H1 (cell line): ENCODE data around the gene CAPZB. TPM values are rescaled to one million over a fixed set of nuclear protein-coding genes. Genes with fewer than 3 reads are reported as not detected.

ENCODE experiments used
- CTCF ChIA-PET: fragments of 300-600 bp; sonication (Branson Sonifier 250); formaldehyde crosslinking; loops from one replicate; lab custom pipeline; 2021; ENCODE audit not compliant: partially characterized antibody; lab: Charles Lee
- POLR2A ChIA-PET: fragments of 300-600 bp; sonication (Branson Sonifier 250); formaldehyde crosslinking; loops from one replicate; lab custom pipeline; 2021; ENCODE audit warnings: inconsistent platforms; ENCODE audit not compliant: partially characterized antibody; lab: Charles Lee
- DNase-seq, 2 experiments: peaks; one replicate each; pipeline versions ENCODE4 v3.0.0 to v3.0.0-alpha.2; 2010 to 2022; ENCODE audit warnings: low spot score in 2 of 2, low read depth in 1 of 2, mixed read lengths in 1 of 2
- FAIRE-seq: peaks from 2 replicates; lab custom pipeline; 2011; peaks lifted over from hg19 to GRCh38; lab: Jason Lieb, UNC
- H2AFZ ChIP-seq: 2 replicates; pipeline ENCODE4 v1.8.1; 2012; ENCODE audit warnings: low read length, inconsistent platforms
- H2AK5ac ChIP-seq: 2 replicates; pipeline ENCODE4 v1.6.1; 2013; ENCODE audit warnings: low read depth, low read length
- H2BK120ac ChIP-seq: replicated peaks from 2 replicates; pipeline ENCODE3; 2013; ENCODE audit warnings: low read depth, low read length, inconsistent platforms
- H2BK12ac ChIP-seq: 2 replicates; pipeline ENCODE4 v1.6.1; 2013; ENCODE audit warnings: low read depth, low read length
- H2BK15ac ChIP-seq: 2 replicates; pipeline ENCODE4 v1.6.1; 2013; ENCODE audit warnings: low read length
- H2BK20ac ChIP-seq: 2 replicates; pipeline ENCODE4 v1.6.1; 2013; ENCODE audit warnings: low read length
- H2BK5ac ChIP-seq: 2 replicates; pipeline ENCODE4 v1.6.1; 2013; ENCODE audit warnings: low read depth, low read length
- H3K14ac ChIP-seq: 2 replicates; pipeline ENCODE4 v1.6.1; 2013; ENCODE audit warnings: inconsistent platforms; ENCODE audit not compliant: insufficient read length
- H3K18ac ChIP-seq: 2 replicates; pipeline ENCODE4 v1.6.1; 2013; ENCODE audit warnings: low read length; ENCODE audit errors: extremely low read depth
- H3K23ac ChIP-seq: 2 replicates; pipeline ENCODE4 v1.6.1; 2013; ENCODE audit warnings: inconsistent platforms; ENCODE audit not compliant: insufficient read length
- H3K23me2 ChIP-seq: 2 replicates; pipeline ENCODE4 v1.6.1; 2013; ENCODE audit warnings: low read depth, low read length
- H3K27ac ChIP-seq: 2 replicates; pipeline ENCODE4 v1.6.1; 2011; ENCODE audit warnings: low read depth, low read length, inconsistent platforms
- H3K27me3 ChIP-seq, 4 experiments: replicated peaks in 1 of 4; 1 replicate in 1 of 4; 2 replicates in 3 of 4; pipeline versions ENCODE4 v1.6.1 to v1.8.1; 2011 to 2013; ENCODE audit warnings: low read length in 3 of 4, mild to moderate bottlenecking in 3 of 4, inconsistent platforms in 2 of 4, mixed read lengths in 2 of 4, moderate library complexity in 1 of 4; ENCODE audit not compliant: control insufficient read depth in 3 of 4, insufficient read depth in 3 of 4; ENCODE audit errors: extremely low read depth in 1 of 4
- H3K36me3 ChIP-seq, 4 experiments: 2 replicates each; pipeline versions ENCODE4 v1.6.1 to v1.8.1; 2011 to 2013; ENCODE audit warnings: mild to moderate bottlenecking in 4 of 4, low read length in 3 of 4, moderate library complexity in 2 of 4, control low read depth in 1 of 4, inconsistent platforms in 1 of 4; ENCODE audit not compliant: insufficient read depth in 4 of 4, control insufficient read depth in 2 of 4
- H3K4ac ChIP-seq: replicated peaks from 2 replicates; pipeline ENCODE3; 2013; ENCODE audit warnings: low read length, low read depth, mixed read lengths, inconsistent platforms; ENCODE audit not compliant: insufficient read length
- H3K4me1 ChIP-seq, 4 experiments: replicated peaks in 1 of 4; 1 replicate in 1 of 4; 2 replicates in 3 of 4; pipeline versions ENCODE4 v1.6.1 to v1.8.1; 2011 to 2013; ENCODE audit warnings: low read length in 3 of 4, inconsistent platforms in 2 of 4, mixed read lengths in 1 of 4; ENCODE audit not compliant: insufficient read depth in 4 of 4, control insufficient read depth in 3 of 4
- H3K4me2 ChIP-seq, 2 experiments: 2 replicates each; pipeline versions ENCODE4 v1.6.1 to v1.8.1; 2011 to 2013; ENCODE audit warnings: low read depth in 2 of 2, low read length in 2 of 2, control low read depth in 1 of 2, inconsistent platforms in 1 of 2, mild to moderate bottlenecking in 1 of 2; ENCODE audit not compliant: insufficient read depth in 1 of 2
- H3K4me3 ChIP-seq, 4 experiments: fragments of 200-600, 300-600 bp in 1 of 4; sonication (generic), shearing (Covaris generic), sonication (Bioruptor Twin) in 1 of 4; 2 replicates each; pipeline versions ENCODE4 v1.5.1 to v1.8.1; 2011 to 2016; ENCODE audit warnings: low read length in 4 of 4, low read depth in 3 of 4, control low read depth in 2 of 4, inconsistent platforms in 2 of 4, mild to moderate bottlenecking in 2 of 4, mixed read lengths in 1 of 4, moderate library complexity in 1 of 4; ENCODE audit not compliant: insufficient read depth in 2 of 4; ENCODE audit errors: extremely low read depth in 1 of 4
- H3K56ac ChIP-seq: replicated peaks from 2 replicates; pipeline ENCODE3; 2013; ENCODE audit warnings: low read depth, mild to moderate bottlenecking, mixed read lengths, low read length, inconsistent platforms; ENCODE audit not compliant: insufficient read length
- H3K79me1 ChIP-seq: 2 replicates; pipeline ENCODE4 v1.6.1; 2013; ENCODE audit warnings: low read depth, low read length, control low read depth
- H3K79me2 ChIP-seq, 2 experiments: 2 replicates each; pipeline versions ENCODE4 v1.6.1 to v1.8.1; 2012 to 2013; ENCODE audit warnings: low read length in 2 of 2, mild to moderate bottlenecking in 2 of 2, inconsistent platforms in 1 of 2; ENCODE audit not compliant: insufficient read depth in 2 of 2, control insufficient read depth in 1 of 2
- H3K9ac ChIP-seq, 4 experiments: replicated peaks in 1 of 4; 1 replicate in 1 of 4; 2 replicates in 3 of 4; pipeline versions ENCODE4 v1.6.1 to v1.8.1; 2011 to 2013; ENCODE audit warnings: low read depth in 3 of 4, low read length in 3 of 4, control low read depth in 2 of 4, mild to moderate bottlenecking in 2 of 4, moderate library complexity in 2 of 4, inconsistent platforms in 1 of 4; ENCODE audit errors: extremely low read depth in 1 of 4
- H3K9me3 ChIP-seq, 2 experiments: 2 replicates each; pipeline versions ENCODE4 v1.6.1 to v1.8.1; 2012 to 2013; ENCODE audit warnings: mild to moderate bottlenecking in 2 of 2, moderate library complexity in 2 of 2, control low read depth in 1 of 2, inconsistent platforms in 1 of 2, low read depth in 1 of 2, low read length in 1 of 2, mixed read lengths in 1 of 2; ENCODE audit not compliant: insufficient read depth in 2 of 2
- H4K20me1 ChIP-seq, 2 experiments: replicated peaks in 1 of 2; 2 replicates each; pipeline versions ENCODE3 to v1.8.1; 2011 to 2013; ENCODE audit warnings: inconsistent platforms in 2 of 2, low read length in 2 of 2, mild to moderate bottlenecking in 1 of 2; ENCODE audit not compliant: insufficient read depth in 2 of 2, control insufficient read depth in 1 of 2
- H4K5ac ChIP-seq: 2 replicates; pipeline ENCODE4 v1.6.1; 2013; ENCODE audit warnings: low read length, low read depth, mixed read lengths, inconsistent platforms; ENCODE audit not compliant: insufficient read length
- H4K8ac ChIP-seq: 2 replicates; pipeline ENCODE4 v1.8.0; 2013; ENCODE audit warnings: mild to moderate bottlenecking, moderate library complexity, low read length, inconsistent platforms; ENCODE audit not compliant: insufficient read depth; ENCODE audit errors: extremely low read depth
- H4K91ac ChIP-seq: replicated peaks from 2 replicates; pipeline ENCODE3; 2013; ENCODE audit warnings: low read length, mixed read lengths, inconsistent platforms; ENCODE audit not compliant: insufficient read length
- ATF2 ChIP-seq: IDR thresholded peaks from 2 replicates; pipeline ENCODE4 v1.6.1; 2012; ENCODE audit warnings: low read length, inconsistent platforms
- ATF3 ChIP-seq: IDR thresholded peaks from 2 replicates; pipeline ENCODE4 v1.6.1; 2011; ENCODE audit warnings: low read depth, mild to moderate bottlenecking, low read length; ENCODE audit not compliant: insufficient read depth
- BACH1 ChIP-seq: IDR thresholded peaks from 2 replicates; pipeline ENCODE4 v1.6.1; 2012; ENCODE audit warnings: low read length, improper control_type of control experiment
- BRCA1 ChIP-seq: IDR thresholded peaks from 2 replicates; pipeline ENCODE4 v1.6.1; 2012; ENCODE audit warnings: low read depth, low read length, improper control_type of control experiment
- CEBPB ChIP-seq: IDR thresholded peaks from 2 replicates; pipeline ENCODE4 v1.6.1; 2012; ENCODE audit warnings: low read depth, low read length
- HDAC6 ChIP-seq: IDR thresholded peaks from one replicate; pipeline ENCODE4 v1.7.1; 2012; ENCODE audit warnings: low read depth, mild to moderate bottlenecking, inconsistent platforms, low read length, moderate library complexity
- MAFK ChIP-seq: IDR thresholded peaks from 2 replicates; pipeline ENCODE4 v1.6.1; 2012; ENCODE audit warnings: low read depth, mild to moderate bottlenecking, improper control_type of control experiment, low read length
- SIRT6 ChIP-seq: IDR thresholded peaks from one replicate; pipeline ENCODE4 v1.7.1; 2012; ENCODE audit warnings: low read length, inconsistent platforms
- SP1 ChIP-seq: IDR thresholded peaks from 2 replicates; pipeline ENCODE4 v1.6.1; 2011; ENCODE audit warnings: low read depth, low read length
- TAF7 ChIP-seq: optimal IDR thresholded peaks from 2 replicates; pipeline ENCODE3; 2011; ENCODE audit warnings: low read depth, mild to moderate bottlenecking, inconsistent platforms, low read length, moderate library complexity, borderline replicate concordance
- USF2 ChIP-seq: IDR thresholded peaks from 2 replicates; pipeline ENCODE4 v1.6.1; 2011; ENCODE audit warnings: low read length, improper control_type of control experiment
- WGBS, 2 experiments: shearing (Covaris generic) in 1 of 2; methylation state at CpG; one replicate each; pipeline versions ENCODE4 v1.1.6 to v1.1.7; 2013 to 2015; ENCODE audit warnings: low lambda C conversion rate in 2 of 2, mixed read lengths in 2 of 2, inconsistent platforms in 1 of 2, low coverage in 1 of 2, missing lambda C conversion rate in 1 of 2; ENCODE audit not compliant: insufficient replicate concordance in 2 of 2, insufficient coverage in 1 of 2, insufficient read length in 1 of 2; ENCODE audit errors: extremely low coverage in 1 of 2, missing lambda C conversion rate in 1 of 2; 5-methylcytosine and 5-hydroxymethylcytosine counted together
- polyA plus RNA-seq, 7 experiments: library from polyadenylated mRNA; depleted of rRNA in 3 of 7; stranded (reverse) in 5 of 7; unstranded in 2 of 7; fragments of >200 nt in 5 of 7; fragments of 200-250 nt in 2 of 7; gene quantifications; 1 replicate in 5 of 7; 2 replicates in 1 of 7; 4 replicates in 1 of 7; pipeline versions ENCODE4 v1.2.1 to v1.2.3, GENCODE V29; 2011 to 2013; ENCODE audit warnings: missing spikeins in 2 of 7, mixed read lengths in 2 of 7
- total RNA-seq: library from RNA; stranded (reverse); fragmentation: NEBNext Ultra II Directional; extraction: Animal tissue kit (Norgen Biotek cat#: 25700); gene quantifications from 2 replicates; pipeline ENCODE4 v1.2.1, GENCODE V29; 2021

CAPZB gene
- total and polyA plus RNA-seq, 2 of the 8 experiments (the other 6 are each of a cell fraction or from before 2014, with no cell fraction given): 162 to 371 TPM

- Histone ChIP-seq H2AFZ (no peak overlapping the region), H3K23ac (no peak overlapping the region), H2BK15ac (no peak overlapping the region), H3K27me3 (peaks cover 0 to 4% (median 1%) of the 10 kb centered on the region in 4 experiments; a peak in 1 of 7 replicates), H3K79me1 (peaks cover 2% of the 10 kb centered on the region; the same call in 1 of the 2 replicates), H2AK5ac (no peak overlapping the region), H3K36me3 (peaks cover 5 to 25% (median 17%) of the 10 kb centered on the region in 4 experiments; a peak in 7 of 8 replicates), H3K14ac (no peak overlapping the region), H3K9me3 (no peaks in the 10 kb centered on the region), H4K8ac (no peak overlapping the region), H2BK120ac (no peak overlapping the region), H3K56ac (no peak overlapping the region), H3K4me2 (no peak overlapping the region), H4K5ac (no peak overlapping the region), H2BK12ac (no peak overlapping the region), H3K4me3 (no peak overlapping the region), H3K23me2 (peaks cover 10% of the 10 kb centered on the region; the same call in 1 of the 2 replicates), H3K4ac (no peak overlapping the region), H4K20me1 (peaks cover 5 to 6% of the 10 kb centered on the region in 2 experiments), H3K4me1 (peaks cover 0 to 14% (median 7%) of the 10 kb centered on the region in 4 experiments; a peak in 6 of 7 replicates), H3K18ac (no peak overlapping the region), H3K9ac (no peak overlapping the region), H3K27ac (no peak overlapping the region), H2BK20ac (no peak overlapping the region), H4K91ac (no peak overlapping the region), H2BK5ac (no peak overlapping the region), H3K79me2 (peaks cover 0 to 2% of the 10 kb centered on the region in 2 experiments; a peak in 1 of 4 replicates)
- WGBS, 2 experiments: 95% methylated on average over 3 of the region's 3 CpGs; no CpG with 5 or more reads in 1 of the 2 experiments
- ChIA-PET CTCF (interaction anchor here (1.3 kb wide), 1 partner anchor 33 kb away, joined by 3 read pairs; no protein-coding TSS in a partner anchor), POLR2A (no interaction called here)
- no peak for FAIRE-seq
- DNase-seq: no peak
- TF ChIP-seq SP1: no peak
- no peak for TF ChIP-seq ATF3
- TF ChIP-seq ATF2: no peak
- TF ChIP-seq HDAC6: no peak
- TF ChIP-seq BRCA1: no peak
- no peak for TF ChIP-seq USF2
- TF ChIP-seq TAF7: no peak
- no peak for TF ChIP-seq MAFK
- TF ChIP-seq BACH1: no peak
- TF ChIP-seq SIRT6: no peak
- no peak for TF ChIP-seq CEBPB
Observed at GRCh38 chr1:19308509-19308907, 176.8 kb downstream of the CAPZB start.
